GM12892 (cell line): Measurements from ENCODE around the gene IRX4.

Source experiments
- POLR2A ChIP-seq: IDR thresholded peaks from 2 replicates; pipeline ENCODE4 v1.6.1; 2011; ENCODE audit warnings: low read depth, low read length, control low read depth
- POLR2AphosphoS5 ChIP-seq: IDR thresholded peaks from 2 replicates; pipeline ENCODE4 v1.6.1; 2011; ENCODE audit warnings: low read depth, low read length, control low read depth
- TAF1 ChIP-seq: IDR thresholded peaks from 2 replicates; pipeline ENCODE4 v1.6.1; 2011; ENCODE audit warnings: low read depth, mild to moderate bottlenecking, control low read depth, low read length, borderline replicate concordance

DNA sequence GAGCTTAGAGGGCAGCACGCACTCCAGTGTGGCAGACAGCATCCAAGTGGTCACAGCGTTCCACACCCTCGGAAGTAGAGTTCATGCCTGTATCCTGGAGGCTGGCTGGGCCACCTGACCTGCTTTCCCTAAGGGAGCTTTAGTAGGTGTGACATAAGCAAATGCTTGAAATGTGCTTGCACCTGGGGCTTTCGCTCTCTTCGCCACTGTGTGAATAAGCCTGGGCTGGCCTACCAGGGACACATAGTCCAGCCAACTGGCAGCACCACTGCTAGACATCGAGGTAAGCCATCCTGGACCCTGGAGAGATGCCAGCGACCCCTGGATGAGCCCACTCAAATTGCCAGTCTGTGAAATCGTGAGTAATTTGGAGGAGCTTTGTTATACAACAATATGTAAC lies 24.9 kb upstream of the IRX4 start:
- no peak for TF ChIP-seq POLR2A
- TF ChIP-seq POLR2AphosphoS5: no peak
- no peak for TF ChIP-seq TAF1
